Measurements from ENCODE around the gene PANK3.

- TF ChIP-seq RAD21 (conservative IDR thresholded peaks at IDR 0.05) (no peak), EZH2 (IDR thresholded peaks at IDR 0.05; ENCODE audit: borderline replicate concordance, insufficient read depth, low read length, poor library complexity, severe bottlenecking) (no peak), CTCF (IDR thresholded peaks at IDR 0.05; ENCODE audit: poor library complexity, severe bottlenecking) (no peak)
Measured at GRCh38 chr5:168531987-168532864, 46.9 kb downstream of the PANK3 start.

Data from neural cell (in vitro differentiated cells).